ENCODE measurements around the gene B3GLCT. TPM values are rescaled to one million over a fixed set of nuclear protein-coding genes. Genes with fewer than 3 reads are reported as not detected.

B3GLCT gene
- total and polyA plus RNA-seq, 2 donors, result 4.2 to 6.3 TPM

GRCh38 chr13:31196992-31197391 lies 2.8 kb upstream of the B3GLCT start:
- no peaks in the 10 kb centered on the region for H3K36me3 ChIP-seq (ENCODE audit: control insufficient read depth in 2 of 2, insufficient read depth in 2 of 2, low read length in 1 of 2)
- H3K4me3 ChIP-seq (ENCODE audit: low read length in 2 of 2), result no peak overlapping the region
- no peak overlapping the region for H3K27ac ChIP-seq (ENCODE audit: low read depth in 1 of 2, low read length in 1 of 2)
- WGBS, result 97% methylated on average over 6 of the region's 6 CpGs
- H3K27me3 ChIP-seq (ENCODE audit: control insufficient read depth in 2 of 2, insufficient read depth in 1 of 2, low read length in 1 of 2), result peaks cover 0 to 6% of the 10 kb centered on the region in 2 donors
- no peak for DNase-seq (ENCODE audit: low read depth in 6 of 9, low spot score in 9 of 9)
- H3K4me1 ChIP-seq (ENCODE audit: control insufficient read depth in 2 of 2, insufficient read depth in 2 of 2, low read length in 2 of 2), result peaks cover 3 to 9% of the 10 kb centered on the region in 2 donors
- peaks cover 0 to 2% of the 10 kb centered on the region in 2 donors for H3K9me3 ChIP-seq (ENCODE audit: control insufficient read depth in 2 of 2, insufficient read depth in 1 of 2, low read length in 1 of 2)

DNA sequence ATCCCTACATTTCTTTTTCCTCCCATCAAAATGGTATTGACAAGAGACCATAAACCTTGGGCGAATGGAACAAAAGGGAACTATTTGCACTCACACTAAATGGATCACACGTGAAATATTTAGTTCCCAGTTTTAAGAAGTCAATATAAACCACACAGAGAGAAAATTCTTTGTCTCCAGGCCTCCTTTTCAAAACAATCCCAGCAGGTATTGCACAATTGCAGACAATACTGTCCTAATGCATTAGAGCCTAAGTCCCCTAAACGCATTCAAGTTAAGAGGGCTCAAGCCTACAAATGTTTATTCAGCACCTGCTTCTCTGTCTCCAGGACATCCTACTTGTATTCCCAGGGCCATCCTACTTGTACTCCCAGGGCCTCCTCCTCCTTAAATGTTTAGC lies 1.3 kb upstream of the B3GLCT start:
- no peak overlapping the region for H3K27ac ChIP-seq (ENCODE audit: low read depth in 1 of 2, low read length in 1 of 2)
- H3K36me3 ChIP-seq (ENCODE audit: control insufficient read depth in 2 of 2, insufficient read depth in 2 of 2, low read length in 1 of 2), result no peaks in the 10 kb centered on the region
- peaks cover 0 to 2% of the 10 kb centered on the region in 2 donors for H3K9me3 ChIP-seq (ENCODE audit: control insufficient read depth in 2 of 2, insufficient read depth in 1 of 2, low read length in 1 of 2)
- 92% methylated on average over 3 of the region's 3 CpGs for WGBS
- no peak overlapping the region for H3K4me3 ChIP-seq (ENCODE audit: low read length in 2 of 2)
- H3K4me1 ChIP-seq (ENCODE audit: control insufficient read depth in 2 of 2, insufficient read depth in 2 of 2, low read length in 2 of 2), result peaks cover 3 to 9% of the 10 kb centered on the region in 2 donors
- H3K27me3 ChIP-seq (ENCODE audit: control insufficient read depth in 2 of 2, insufficient read depth in 1 of 2, low read length in 1 of 2), result peaks cover 0 to 6% of the 10 kb centered on the region in 2 donors
- no peak for DNase-seq (ENCODE audit: low read depth in 6 of 9, low spot score in 9 of 9)

DNA sequence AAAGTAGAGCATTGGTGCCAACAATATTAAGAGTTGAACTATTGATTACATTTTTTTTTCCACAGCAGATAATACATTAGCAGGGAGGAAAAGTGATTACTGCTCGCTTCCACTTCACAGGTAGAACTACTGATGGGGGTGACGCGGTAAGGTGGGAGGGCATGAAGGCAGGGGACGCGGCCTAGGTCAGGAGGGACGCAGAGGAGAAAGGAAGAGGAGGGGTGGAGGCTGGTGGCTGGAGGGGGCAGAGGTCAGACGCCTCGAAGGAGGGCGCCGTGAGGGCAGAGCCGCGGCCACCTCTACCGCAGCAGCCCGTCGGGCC lies 287 bp upstream of the B3GLCT start:
- H3K36me3 ChIP-seq (ENCODE audit: control insufficient read depth in 2 of 2, insufficient read depth in 2 of 2, low read length in 1 of 2), result no peaks in the 10 kb centered on the region
- H3K27me3 ChIP-seq (ENCODE audit: control insufficient read depth in 2 of 2, insufficient read depth in 1 of 2, low read length in 1 of 2), result peaks cover 0 to 6% of the 10 kb centered on the region in 2 donors
- peaks cover 3 to 9% of the 10 kb centered on the region in 2 donors for H3K4me1 ChIP-seq (ENCODE audit: control insufficient read depth in 2 of 2, insufficient read depth in 2 of 2, low read length in 2 of 2)
- peak in 2 of 9 donors; percentile 19 to 23 for DNase-seq (ENCODE audit: low read depth in 6 of 9, low spot score in 9 of 9)
- WGBS, result 12% methylated on average over 15 of the region's 15 CpGs
- peak overlapping the region; percentile 45 to 87 for H3K4me3 ChIP-seq (ENCODE audit: low read length in 2 of 2)
- peaks cover 0 to 2% of the 10 kb centered on the region in 2 donors for H3K9me3 ChIP-seq (ENCODE audit: control insufficient read depth in 2 of 2, insufficient read depth in 1 of 2, low read length in 1 of 2)
- H3K27ac ChIP-seq (ENCODE audit: low read depth in 1 of 2, low read length in 1 of 2), result peak overlapping the region; percentile 47 to 98

GRCh38 chr13:31200637-31200971 lies 829 bp downstream of the B3GLCT start:
- Histone ChIP-seq H3K4me1 (ENCODE audit: control insufficient read depth in 2 of 2, insufficient read depth in 2 of 2, low read length in 2 of 2) (peaks cover 3 to 9% of the 10 kb centered on the region in 2 donors), H3K27ac (ENCODE audit: low read depth in 1 of 2, low read length in 1 of 2) (peak overlapping the region; percentile 37 to 98), H3K27me3 (ENCODE audit: control insufficient read depth in 2 of 2, insufficient read depth in 1 of 2, low read length in 1 of 2) (peaks cover 0 to 6% of the 10 kb centered on the region in 2 donors), H3K4me3 (ENCODE audit: low read length in 2 of 2) (peak overlapping the region; percentile 55 to 87), H3K36me3 (ENCODE audit: control insufficient read depth in 2 of 2, insufficient read depth in 2 of 2, low read length in 1 of 2) (no peaks in the 10 kb centered on the region), H3K9me3 (ENCODE audit: control insufficient read depth in 2 of 2, insufficient read depth in 1 of 2, low read length in 1 of 2) (peaks cover 0 to 2% of the 10 kb centered on the region in 2 donors)
- under 1% methylated on average over 34 of the region's 34 CpGs for WGBS
- DNase-seq (ENCODE audit: low read depth in 6 of 9, low spot score in 9 of 9), result peak in 2 of 9 donors; percentile 20 to 28

DNA sequence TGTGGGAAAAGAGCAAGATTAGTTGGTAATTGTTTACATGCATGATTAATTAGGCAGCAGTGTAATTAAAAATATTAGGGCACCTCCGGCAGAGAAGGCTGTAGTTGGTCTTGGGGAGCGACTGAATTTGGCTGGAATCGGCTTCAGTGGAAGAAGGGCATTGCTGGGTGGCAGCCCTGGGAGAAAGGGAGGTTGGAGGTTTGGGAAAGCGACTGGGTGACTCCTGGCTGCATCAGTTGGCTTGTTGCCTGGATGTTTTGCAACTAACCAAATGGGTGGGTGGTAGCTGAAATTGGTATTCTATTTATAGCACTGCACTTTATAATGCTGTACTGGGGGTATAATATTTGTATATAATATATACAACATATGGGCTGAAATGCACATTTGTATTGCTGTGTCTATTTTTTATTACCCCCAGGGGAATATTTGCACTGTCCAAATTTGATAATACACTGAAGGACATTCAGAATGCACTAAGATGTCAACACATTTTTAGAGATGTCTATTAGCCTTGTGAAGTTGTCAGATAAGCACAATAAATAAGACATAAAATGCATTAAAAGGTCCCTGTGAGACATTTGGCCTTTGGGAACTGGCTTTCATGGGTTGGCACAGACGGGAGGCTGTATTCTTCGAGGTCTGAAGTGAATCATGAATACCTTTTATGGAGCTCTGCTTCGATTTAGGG lies 1.7 kb downstream of the B3GLCT start:
- Histone ChIP-seq H3K4me1 (ENCODE audit: control insufficient read depth in 2 of 2, insufficient read depth in 2 of 2, low read length in 2 of 2) (peaks cover 3 to 9% of the 10 kb centered on the region in 2 donors), H3K9me3 (ENCODE audit: control insufficient read depth in 2 of 2, insufficient read depth in 1 of 2, low read length in 1 of 2) (peaks cover 0 to 2% of the 10 kb centered on the region in 2 donors), H3K36me3 (ENCODE audit: control insufficient read depth in 2 of 2, insufficient read depth in 2 of 2, low read length in 1 of 2) (no peaks in the 10 kb centered on the region), H3K27me3 (ENCODE audit: control insufficient read depth in 2 of 2, insufficient read depth in 1 of 2, low read length in 1 of 2) (peaks cover 0 to 6% of the 10 kb centered on the region in 2 donors), H3K27ac (ENCODE audit: low read depth in 1 of 2, low read length in 1 of 2) (no peak overlapping the region), H3K4me3 (ENCODE audit: low read length in 2 of 2) (peak overlapping the region; percentile 55 to 87)
- WGBS, result 79% methylated on average over 7 of the region's 7 CpGs
- no peak for DNase-seq (ENCODE audit: low read depth in 6 of 9, low spot score in 9 of 9)

DNA sequence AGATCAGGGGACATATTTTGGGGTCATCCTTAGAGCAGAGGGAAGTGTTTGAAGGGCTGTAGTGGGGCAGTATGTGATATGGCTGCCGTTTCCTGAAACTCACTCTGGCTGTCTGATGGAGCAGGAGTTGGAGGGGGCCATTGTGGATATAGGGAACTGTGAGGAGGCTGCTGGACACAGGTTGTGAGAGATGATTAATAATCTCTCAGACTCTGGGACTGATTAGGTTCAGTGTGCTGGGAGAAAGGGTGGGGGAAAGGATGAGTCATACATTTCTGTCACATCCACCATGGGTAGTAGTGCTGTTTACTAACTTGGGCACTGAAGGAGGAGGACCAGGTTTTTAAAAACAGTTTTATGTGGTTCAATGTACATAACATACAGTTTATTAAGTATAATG lies 4.8 kb downstream of the B3GLCT start:
- peaks cover 0 to 2% of the 10 kb centered on the region in 2 donors for H3K27me3 ChIP-seq (ENCODE audit: control insufficient read depth in 2 of 2, insufficient read depth in 1 of 2, low read length in 1 of 2)
- DNase-seq (ENCODE audit: low read depth in 6 of 9, low spot score in 9 of 9), result no peak
- H3K4me3 ChIP-seq (ENCODE audit: low read length in 2 of 2), result no peak overlapping the region
- no peaks in the 10 kb centered on the region for H3K36me3 ChIP-seq (ENCODE audit: control insufficient read depth in 2 of 2, insufficient read depth in 2 of 2, low read length in 1 of 2)
- no peak overlapping the region for H3K27ac ChIP-seq (ENCODE audit: low read depth in 1 of 2, low read length in 1 of 2)
- peaks cover 0 to 2% of the 10 kb centered on the region in 2 donors for H3K9me3 ChIP-seq (ENCODE audit: control insufficient read depth in 2 of 2, insufficient read depth in 1 of 2, low read length in 1 of 2)
- H3K4me1 ChIP-seq (ENCODE audit: control insufficient read depth in 2 of 2, insufficient read depth in 2 of 2, low read length in 2 of 2), result peaks cover 10 to 23% of the 10 kb centered on the region in 2 donors
- WGBS, result 95% methylated on average over 1 of the region's 1 CpG

DNA sequence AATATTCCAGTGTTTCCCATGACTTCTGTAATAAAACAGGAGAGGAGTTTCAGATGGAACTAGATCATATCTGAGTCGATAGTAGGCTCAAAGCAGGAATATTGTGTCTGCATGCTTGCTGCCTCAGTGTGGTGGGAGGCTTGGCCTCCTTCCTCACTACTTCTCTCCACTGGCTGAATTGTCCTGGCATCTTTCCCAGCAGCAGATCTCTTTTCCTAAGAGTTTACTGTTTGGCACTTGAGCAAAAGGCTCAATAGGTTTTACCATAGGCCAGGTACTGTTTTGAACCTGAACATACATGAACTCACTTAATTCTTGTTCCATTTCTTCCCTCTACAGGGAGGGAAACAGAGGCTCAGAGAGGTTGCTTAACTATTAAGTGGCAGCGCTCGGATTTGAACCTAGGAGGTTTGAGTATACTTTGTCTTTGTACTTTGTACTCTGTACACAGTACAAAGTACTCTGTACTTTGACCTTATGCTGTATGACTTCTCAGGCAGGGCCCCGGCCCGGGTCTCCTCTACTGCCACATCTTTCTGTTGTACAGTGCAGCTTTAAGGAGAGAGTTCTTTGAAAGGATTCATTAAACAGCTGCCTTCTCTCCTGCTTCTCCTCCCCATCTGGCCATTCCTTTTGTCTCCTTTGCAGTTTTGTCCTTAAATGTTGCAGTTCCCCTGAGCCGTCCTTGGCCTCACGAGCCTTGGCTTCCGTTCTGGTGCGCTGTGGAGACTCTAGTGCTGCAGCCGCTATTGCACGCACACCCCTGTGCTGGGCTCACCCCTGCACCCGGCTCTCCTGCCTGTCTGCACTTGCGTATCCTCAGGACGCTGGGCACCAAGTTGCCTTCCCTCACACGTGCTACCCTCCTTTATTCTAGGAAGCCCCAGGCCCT lies 8.1 kb downstream of the B3GLCT start:
- Histone ChIP-seq H3K4me3 (ENCODE audit: low read length in 2 of 2) (no peak overlapping the region), H3K9me3 (ENCODE audit: control insufficient read depth in 2 of 2, insufficient read depth in 1 of 2, low read length in 1 of 2) (no peaks in the 10 kb centered on the region), H3K27ac (ENCODE audit: low read depth in 1 of 2, low read length in 1 of 2) (no peak overlapping the region), H3K36me3 (ENCODE audit: control insufficient read depth in 2 of 2, insufficient read depth in 2 of 2, low read length in 1 of 2) (no peaks in the 10 kb centered on the region), H3K4me1 (ENCODE audit: control insufficient read depth in 2 of 2, insufficient read depth in 2 of 2, low read length in 2 of 2) (peaks cover 10 to 26% of the 10 kb centered on the region in 2 donors), H3K27me3 (ENCODE audit: control insufficient read depth in 2 of 2, insufficient read depth in 1 of 2, low read length in 1 of 2) (no peaks in the 10 kb centered on the region)
- DNase-seq (ENCODE audit: low read depth in 6 of 9, low spot score in 9 of 9), result peak in 2 of 9 donors; percentile 19 to 29
- WGBS, result 93% methylated on average over 15 of the region's 15 CpGs

DNA sequence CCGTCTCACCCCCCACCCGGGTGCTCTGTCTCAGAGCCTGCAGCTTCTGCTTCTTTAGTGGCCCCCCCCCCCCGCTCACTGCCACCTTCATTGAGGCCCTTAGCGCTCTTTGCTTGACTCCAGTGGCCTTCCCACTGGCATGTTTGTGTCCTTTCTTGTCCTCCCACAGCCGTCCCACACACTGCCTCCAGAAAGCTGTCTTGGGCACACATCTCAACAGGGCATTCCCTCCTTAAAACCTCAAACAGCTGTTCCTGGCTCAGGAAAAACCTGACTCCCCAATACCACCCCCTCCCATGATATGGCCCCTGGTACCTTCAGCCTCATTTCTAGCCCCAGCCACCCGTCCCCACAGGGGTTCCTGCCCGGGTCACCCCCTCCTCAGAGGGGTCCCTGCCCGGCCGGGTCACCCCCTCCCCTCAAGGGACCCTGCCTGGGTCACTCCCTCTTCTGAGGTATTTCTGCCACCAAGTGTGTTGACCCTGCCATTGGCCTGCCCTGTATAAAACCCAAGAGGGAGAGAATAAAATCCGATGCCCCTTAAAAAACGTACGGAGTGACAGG lies 8.9 kb downstream of the B3GLCT start:
- 92% methylated on average over 12 of the region's 12 CpGs for WGBS
- no peaks in the 10 kb centered on the region for H3K36me3 ChIP-seq (ENCODE audit: control insufficient read depth in 2 of 2, insufficient read depth in 2 of 2, low read length in 1 of 2)
- no peaks in the 10 kb centered on the region for H3K9me3 ChIP-seq (ENCODE audit: control insufficient read depth in 2 of 2, insufficient read depth in 1 of 2, low read length in 1 of 2)
- no peak overlapping the region for H3K4me3 ChIP-seq (ENCODE audit: low read length in 2 of 2)
- H3K27ac ChIP-seq (ENCODE audit: low read depth in 1 of 2, low read length in 1 of 2), result peak overlapping the region in 1 of 2 donors; percentile 89
- no peaks in the 10 kb centered on the region for H3K27me3 ChIP-seq (ENCODE audit: control insufficient read depth in 2 of 2, insufficient read depth in 1 of 2, low read length in 1 of 2)
- no peak for DNase-seq (ENCODE audit: low read depth in 6 of 9, low spot score in 9 of 9)
- H3K4me1 ChIP-seq (ENCODE audit: control insufficient read depth in 2 of 2, insufficient read depth in 2 of 2, low read length in 2 of 2), result peaks cover 10 to 26% of the 10 kb centered on the region in 2 donors

Data from thymus (tissue), 11 donors.